ENCODE results near the gene PTGER2. TPM values are rescaled to one million over a fixed set of nuclear protein-coding genes. Genes with fewer than 3 reads are reported as not detected.
A peak's percentile ranks its signal among the peaks of the same experiment; 100 is the strongest.

Gene PTGER2
- total and polyA plus RNA-seq, 4 experiments from 2014 or later: 29.4 to 259 (median 135) TPM

DNA sequence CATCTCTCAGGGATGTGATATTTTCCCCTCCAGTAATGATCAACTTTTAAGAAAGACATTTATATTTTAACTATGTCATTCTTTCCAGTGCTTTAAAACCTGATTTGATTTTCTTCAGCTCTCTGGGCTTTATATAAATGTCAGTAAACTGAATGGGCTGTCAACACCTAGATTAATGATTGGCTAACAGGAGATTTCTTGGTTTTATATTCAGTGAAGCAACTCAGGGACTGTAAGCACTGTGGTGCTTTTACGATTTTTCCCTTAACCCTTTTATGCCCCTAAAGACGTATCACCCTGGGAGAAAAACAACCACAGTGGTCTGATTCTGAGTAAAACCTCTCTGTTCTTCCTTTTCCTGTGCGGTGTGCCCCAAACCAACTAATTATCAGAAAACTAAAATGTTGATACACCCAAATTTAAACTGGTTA lies 38.0 kb downstream of the PTGER2 start:
- peaks cover 0 to 3% of the 10 kb centered on the region in 2 donors for H3K27me3 Mint-ChIP-seq
- peak; percentile 59 to 84 (median 74) for DNase-seq
- Histone ChIP-seq H3K4me3 (ENCODE audit: low read length in 2 of 2) (peak overlapping the region; percentile 8 to 33), H3K9me3 (ENCODE audit: control insufficient read depth in 1 of 2, low read length in 2 of 2) (no peaks in the 10 kb centered on the region), H3K27ac (ENCODE audit: low read depth, low read length) (peak overlapping the region; percentile 27), H3K4me1 (ENCODE audit: insufficient read depth, low read length) (peaks cover 75% of the 10 kb centered on the region), H3K27me3 (ENCODE audit: insufficient read depth, low read length) (no peaks in the 10 kb centered on the region), H3K36me3 (ENCODE audit: insufficient read depth, low read length) (no peaks in the 10 kb centered on the region)
- H3K27ac Mint-ChIP-seq: peak overlapping the region; percentile 90 to 95 (median 93)
- POLR2A ChIA-PET (ENCODE audit: partially characterized antibody): interaction anchor here (0.6 to 6.1 kb wide), 8 partner anchors 10 to 383 kb away, joined by 3 to 81 read pairs (median 4); partner anchors contain the start of gene PTGER2
- H3K9me3 Mint-ChIP-seq: peaks cover 0 to 2% (median 0%) of the 10 kb centered on the region in 8 donors
- H3K36me3 Mint-ChIP-seq: no peaks in the 10 kb centered on the region
- CTCF ChIA-PET (ENCODE audit: partially characterized antibody): interaction anchor here (1.1 to 1.6 kb wide), 3 partner anchors 9 to 103 kb away, joined by 3 to 4 read pairs (median 3); no protein-coding TSS in a partner anchor
- peaks cover 56 to 78% (median 68%) of the 10 kb centered on the region in 4 donors for H3K4me1 Mint-ChIP-seq
- intact Hi-C loops (cut with micrococcal nuclease): loop anchor here (1.0 to 5.0 kb wide), 3 partner anchors 27 to 50 kb away; partner anchors contain the start of gene PTGER2
- peak overlapping the region; percentile 83 to 90 (median 88) for H3K4me3 Mint-ChIP-seq

DNA sequence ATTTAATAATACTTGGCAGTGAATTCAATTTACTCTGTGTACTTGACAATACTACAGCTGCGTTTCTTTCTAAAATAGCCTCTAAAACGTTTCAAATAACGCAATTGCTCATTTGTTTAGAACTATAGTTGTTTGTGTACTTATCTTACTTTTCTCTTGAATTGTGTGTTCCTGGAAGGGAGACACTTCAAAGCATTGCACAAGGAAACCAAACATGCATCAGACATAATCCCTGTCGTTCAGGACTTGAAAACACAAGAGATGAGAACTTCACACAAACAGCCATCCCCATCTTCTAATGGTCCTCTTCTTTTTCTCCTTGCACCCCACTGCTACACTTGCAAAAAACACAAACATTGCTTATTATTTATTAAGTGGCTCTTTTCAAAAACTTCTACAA lies 38.5 kb downstream of the PTGER2 start:
- ChIA-PET CTCF (ENCODE audit: partially characterized antibody) (interaction anchor here (0.8 to 1.6 kb wide), 4 partner anchors 10 to 102 kb away, joined by 3 to 4 read pairs (median 3); no protein-coding TSS in a partner anchor), POLR2A (ENCODE audit: partially characterized antibody) (interaction anchor here (0.6 to 6.1 kb wide), 6 partner anchors 17 to 383 kb away, joined by 3 to 81 read pairs (median 4); partner anchors contain the start of gene PTGER2)
- H3K4me1 ChIP-seq (ENCODE audit: insufficient read depth, low read length): peaks cover 75% of the 10 kb centered on the region
- peak overlapping the region; percentile 90 to 95 (median 93) for H3K27ac Mint-ChIP-seq
- H3K27me3 ChIP-seq (ENCODE audit: insufficient read depth, low read length): no peaks in the 10 kb centered on the region
- H3K36me3 Mint-ChIP-seq: no peaks in the 10 kb centered on the region
- H3K27me3 Mint-ChIP-seq: peaks cover 0 to 3% of the 10 kb centered on the region in 2 donors
- H3K27ac ChIP-seq (ENCODE audit: low read depth, low read length): peak overlapping the region; percentile 27
- H3K36me3 ChIP-seq (ENCODE audit: insufficient read depth, low read length): no peaks in the 10 kb centered on the region
- H3K4me3 ChIP-seq (ENCODE audit: low read length in 2 of 2): peak overlapping the region in 1 of 2 donors; percentile 8
- peaks cover 55 to 76% (median 67%) of the 10 kb centered on the region in 4 donors for H3K4me1 Mint-ChIP-seq
- intact Hi-C loops (cut with micrococcal nuclease): loop anchor here (1.0 to 5.0 kb wide), 3 partner anchors 27 to 50 kb away; partner anchors contain the start of gene PTGER2
- H3K4me3 Mint-ChIP-seq: peak overlapping the region; percentile 83 to 90 (median 88)
- no peaks in the 10 kb centered on the region for H3K9me3 ChIP-seq (ENCODE audit: control insufficient read depth in 1 of 2, low read length in 2 of 2)
- DNase-seq: no peak
- H3K9me3 Mint-ChIP-seq: peaks cover 0 to 2% (median 0%) of the 10 kb centered on the region in 8 donors

DNA sequence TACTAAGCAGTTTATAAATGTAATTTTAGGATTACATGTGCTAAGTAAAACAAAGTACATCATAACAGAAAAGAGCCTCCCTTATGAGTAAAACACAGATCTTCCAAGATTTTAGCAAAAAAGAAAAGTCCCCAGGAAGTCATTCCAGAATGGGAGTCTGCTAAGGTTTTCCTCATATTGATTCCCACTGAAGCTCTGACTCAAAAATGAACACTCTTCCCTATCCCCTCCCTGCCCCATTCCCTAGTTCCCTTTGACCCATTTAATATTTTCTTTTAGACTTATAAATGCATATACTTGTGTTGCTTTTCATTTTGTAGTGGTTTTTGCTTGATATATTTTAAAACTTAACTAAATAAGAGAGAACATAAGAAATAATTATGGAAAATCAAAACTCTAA lies 40.1 kb downstream of the PTGER2 start:
- Mint-ChIP-seq H3K27me3 (peaks cover 0 to 3% of the 10 kb centered on the region in 2 donors), H3K4me3 (peak overlapping the region in 4 of 8 donors; percentile 34 to 72 (median 43)), H3K9me3 (peaks cover 0 to 2% (median 0%) of the 10 kb centered on the region in 8 donors), H3K36me3 (no peaks in the 10 kb centered on the region), H3K4me1 (peaks cover 52 to 69% (median 60%) of the 10 kb centered on the region in 4 donors), H3K27ac (peak overlapping the region; percentile 30 to 90 (median 78))
- no peak overlapping the region for H3K4me3 ChIP-seq (ENCODE audit: low read length in 2 of 2)
- peaks cover 68% of the 10 kb centered on the region for H3K4me1 ChIP-seq (ENCODE audit: insufficient read depth, low read length)
- H3K9me3 ChIP-seq (ENCODE audit: control insufficient read depth in 1 of 2, low read length in 2 of 2): no peaks in the 10 kb centered on the region
- DNase-seq: no peak
- no peaks in the 10 kb centered on the region for H3K27me3 ChIP-seq (ENCODE audit: insufficient read depth, low read length)
- intact Hi-C loops (cut with micrococcal nuclease): loop anchor here (5.0 kb wide), 1 partner anchor 48 kb away; no protein-coding TSS in a partner anchor
- no peak overlapping the region for H3K27ac ChIP-seq (ENCODE audit: low read depth, low read length)
- POLR2A ChIA-PET (ENCODE audit: partially characterized antibody): interaction anchor here (0.8 to 6.1 kb wide), 2 partner anchors 8 to 38 kb away, joined by 3 to 81 read pairs; partner anchors contain the start of gene PTGER2
- CTCF ChIA-PET (ENCODE audit: partially characterized antibody): no interaction called here
- H3K36me3 ChIP-seq (ENCODE audit: insufficient read depth, low read length): no peaks in the 10 kb centered on the region

DNA sequence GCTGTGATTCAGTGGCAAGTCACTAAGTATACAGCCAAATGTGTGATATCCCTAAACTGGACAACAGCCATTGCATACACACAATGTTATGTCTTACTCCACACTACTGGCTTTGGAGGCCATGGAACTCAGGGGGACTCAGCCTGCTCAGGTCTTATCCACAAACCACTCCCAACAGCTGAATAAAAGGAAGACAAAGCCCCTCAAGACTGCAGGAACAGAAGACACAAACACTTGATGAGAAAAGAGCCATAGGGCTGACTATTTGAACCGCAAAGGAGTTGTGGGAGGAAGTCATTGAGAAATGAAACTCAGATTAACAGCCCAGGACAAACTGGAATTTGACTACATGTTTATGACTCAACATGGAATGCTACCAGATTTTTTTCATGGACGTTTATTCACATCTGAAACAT lies 40.9 kb downstream of the PTGER2 start:
- CTCF ChIA-PET (ENCODE audit: partially characterized antibody): no interaction called here
- H3K4me1 Mint-ChIP-seq: peaks cover 46 to 62% (median 53%) of the 10 kb centered on the region in 4 donors

DNA sequence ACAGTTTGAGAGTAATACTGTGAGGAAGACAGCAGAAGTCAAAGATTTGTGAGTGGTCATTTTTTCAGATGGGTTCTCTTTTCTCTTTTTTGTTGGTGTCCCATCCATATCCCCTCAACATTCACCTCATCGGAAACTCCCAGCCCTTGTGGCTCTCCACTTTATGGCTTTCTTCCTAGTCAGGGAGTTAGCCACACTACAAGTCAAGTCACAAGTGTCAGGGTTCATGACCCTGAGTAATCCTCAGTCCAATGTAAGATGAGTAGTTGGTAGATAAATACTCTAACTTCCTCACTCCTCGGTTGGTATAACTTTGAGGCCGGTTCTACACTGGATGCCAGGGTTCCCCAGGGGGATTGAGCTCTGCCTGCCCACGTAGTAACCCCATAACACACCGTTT lies 41.4 kb downstream of the PTGER2 start:
- POLR2A ChIA-PET (ENCODE audit: partially characterized antibody): no interaction called here
- Mint-ChIP-seq H3K9me3 (peaks cover 0 to 2% (median 0%) of the 10 kb centered on the region in 8 donors), H3K4me3 (peak overlapping the region in 5 of 8 donors; percentile 16 to 73 (median 60))

More for the DNA sequence above, 40.9 kb downstream of the PTGER2 start:
- H3K27me3 Mint-ChIP-seq: peaks cover 0 to 3% of the 10 kb centered on the region in 2 donors
- POLR2A ChIA-PET (ENCODE audit: partially characterized antibody): interaction anchor here (6.1 kb wide), 1 partner anchor 39 kb away, joined by 81 read pairs; the partner anchor contains the start of gene PTGER2
- H3K4me1 ChIP-seq (ENCODE audit: insufficient read depth, low read length): peaks cover 60% of the 10 kb centered on the region
- no peak for DNase-seq
- peak overlapping the region; percentile 55 to 90 (median 76) for H3K27ac Mint-ChIP-seq
- H3K36me3 Mint-ChIP-seq: no peaks in the 10 kb centered on the region
- no peaks in the 10 kb centered on the region for H3K9me3 ChIP-seq (ENCODE audit: control insufficient read depth in 1 of 2, low read length in 2 of 2)
- H3K27me3 ChIP-seq (ENCODE audit: insufficient read depth, low read length): no peaks in the 10 kb centered on the region
- intact Hi-C loops (cut with micrococcal nuclease): no loop called here
- H3K27ac ChIP-seq (ENCODE audit: low read depth, low read length): no peak overlapping the region
- H3K4me3 Mint-ChIP-seq: peak overlapping the region in 7 of 8 donors; percentile 14 to 73 (median 60)
- H3K4me3 ChIP-seq (ENCODE audit: low read length in 2 of 2): no peak overlapping the region
- H3K36me3 ChIP-seq (ENCODE audit: insufficient read depth, low read length): no peaks in the 10 kb centered on the region
- H3K9me3 Mint-ChIP-seq: peaks cover 0 to 2% (median 0%) of the 10 kb centered on the region in 8 donors

DNA sequence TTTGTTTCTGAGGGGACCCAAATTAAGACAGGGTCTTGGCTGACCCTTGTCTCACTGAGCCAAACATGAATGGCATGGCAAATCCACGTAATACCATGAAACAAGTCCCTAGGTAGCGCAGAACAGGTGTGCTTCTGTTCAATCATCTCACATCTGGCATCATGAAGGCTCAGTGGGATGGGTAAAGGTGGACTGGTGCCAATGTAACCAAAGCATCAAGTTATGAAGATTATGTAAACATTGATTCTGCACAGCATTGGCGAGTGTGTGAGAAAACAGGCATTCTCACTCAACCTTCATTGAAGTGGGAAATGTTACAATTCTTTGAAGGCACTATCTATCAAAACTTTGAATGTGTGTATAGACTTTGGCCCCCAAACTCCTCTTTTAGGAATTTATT lies 41.9 kb downstream of the PTGER2 start:
- Histone ChIP-seq H3K9me3 (ENCODE audit: control insufficient read depth in 1 of 2, low read length in 2 of 2) (no peaks in the 10 kb centered on the region), H3K4me3 (ENCODE audit: low read length in 2 of 2) (no peak overlapping the region), H3K36me3 (ENCODE audit: insufficient read depth, low read length) (no peaks in the 10 kb centered on the region), H3K27ac (ENCODE audit: low read depth, low read length) (no peak overlapping the region), H3K27me3 (ENCODE audit: insufficient read depth, low read length) (no peaks in the 10 kb centered on the region), H3K4me1 (ENCODE audit: insufficient read depth, low read length) (peaks cover 50% of the 10 kb centered on the region)
- peak overlapping the region in 1 of 8 donors; percentile 26 for H3K4me3 Mint-ChIP-seq
- peaks cover 0 to 3% of the 10 kb centered on the region in 2 donors for H3K27me3 Mint-ChIP-seq
- ChIA-PET POLR2A (ENCODE audit: partially characterized antibody) (no interaction called here), CTCF (ENCODE audit: partially characterized antibody) (no interaction called here)
- intact Hi-C loops (cut with micrococcal nuclease): no loop called here
- H3K27ac Mint-ChIP-seq: peak overlapping the region in 4 of 7 donors; percentile 6 to 74 (median 44)
- H3K36me3 Mint-ChIP-seq: no peaks in the 10 kb centered on the region
- no peak for DNase-seq
- peaks cover 0 to 2% (median 0%) of the 10 kb centered on the region in 8 donors for H3K9me3 Mint-ChIP-seq
- H3K4me1 Mint-ChIP-seq: peaks cover 37 to 52% (median 45%) of the 10 kb centered on the region in 4 donors

More for the DNA sequence above, 41.4 kb downstream of the PTGER2 start:
- CTCF ChIA-PET (ENCODE audit: partially characterized antibody): no interaction called here
- Histone ChIP-seq H3K4me1 (ENCODE audit: insufficient read depth, low read length) (peaks cover 55% of the 10 kb centered on the region), H3K27me3 (ENCODE audit: insufficient read depth, low read length) (no peaks in the 10 kb centered on the region), H3K27ac (ENCODE audit: low read depth, low read length) (no peak overlapping the region), H3K4me3 (ENCODE audit: low read length in 2 of 2) (no peak overlapping the region), H3K9me3 (ENCODE audit: control insufficient read depth in 1 of 2, low read length in 2 of 2) (no peaks in the 10 kb centered on the region), H3K36me3 (ENCODE audit: insufficient read depth, low read length) (no peaks in the 10 kb centered on the region)
- peaks cover 41 to 57% (median 49%) of the 10 kb centered on the region in 4 donors for H3K4me1 Mint-ChIP-seq
- intact Hi-C loops (cut with micrococcal nuclease): no loop called here
- no peaks in the 10 kb centered on the region for H3K36me3 Mint-ChIP-seq
- peaks cover 0 to 3% of the 10 kb centered on the region in 2 donors for H3K27me3 Mint-ChIP-seq
- peak overlapping the region in 3 of 7 donors; percentile 6 to 64 (median 24) for H3K27ac Mint-ChIP-seq
- DNase-seq: no peak

DNA sequence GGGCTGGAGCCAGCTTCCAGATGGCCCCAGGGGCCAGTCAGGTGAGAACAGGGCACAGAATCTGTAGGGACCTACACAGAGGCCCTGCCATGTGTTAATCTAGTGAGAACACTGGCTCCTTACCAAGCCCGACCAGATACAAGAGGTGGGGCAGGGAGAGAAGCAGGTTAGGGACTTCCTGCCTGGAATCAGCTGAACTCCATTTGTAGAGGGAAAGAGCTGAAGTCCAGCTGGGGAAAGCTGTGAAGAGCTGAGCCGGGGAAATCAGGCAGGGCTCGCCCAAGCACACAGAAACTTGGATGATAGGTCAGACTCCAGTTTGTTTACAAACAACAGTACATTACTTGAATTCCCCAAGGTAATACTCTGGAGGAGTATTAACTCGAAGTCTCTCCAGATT lies 46.7 kb downstream of the PTGER2 start:
- H3K36me3 Mint-ChIP-seq: no peaks in the 10 kb centered on the region
- H3K27me3 Mint-ChIP-seq: no peaks in the 10 kb centered on the region
- no peaks in the 10 kb centered on the region for H3K9me3 Mint-ChIP-seq
- H3K4me3 Mint-ChIP-seq: no peak overlapping the region
- no peak overlapping the region for H3K4me3 ChIP-seq (ENCODE audit: low read length in 2 of 2)
- DNase-seq: no peak
- H3K36me3 ChIP-seq (ENCODE audit: insufficient read depth, low read length): no peaks in the 10 kb centered on the region
- H3K27me3 ChIP-seq (ENCODE audit: insufficient read depth, low read length): no peaks in the 10 kb centered on the region
- H3K4me1 Mint-ChIP-seq: peaks cover 4 to 11% (median 9%) of the 10 kb centered on the region in 4 donors
- intact Hi-C loops (cut with micrococcal nuclease): no loop called here
- CTCF ChIA-PET (ENCODE audit: partially characterized antibody): no interaction called here
- peaks cover 5% of the 10 kb centered on the region for H3K4me1 ChIP-seq (ENCODE audit: insufficient read depth, low read length)
- H3K27ac Mint-ChIP-seq: no peak overlapping the region
- H3K9me3 ChIP-seq (ENCODE audit: control insufficient read depth in 1 of 2, low read length in 2 of 2): no peaks in the 10 kb centered on the region
- POLR2A ChIA-PET (ENCODE audit: partially characterized antibody): interaction anchor here (1.2 kb wide), 1 partner anchor 40 kb away, joined by 3 read pairs; no protein-coding TSS in a partner anchor
- H3K27ac ChIP-seq (ENCODE audit: low read depth, low read length): no peak overlapping the region

All from CD4-positive, alpha-beta memory T cell (primary cell).